H1 (cell line): Measurements from ENCODE around the gene APOC1. TPM values are rescaled to one million over a fixed set of nuclear protein-coding genes. Genes with fewer than 3 reads are reported as not detected.

Experiments used
- CTCF ChIA-PET: fragments of 300-600 bp; sonication (Branson Sonifier 250); formaldehyde crosslinking; loops from one replicate; lab custom pipeline; 2021; ENCODE audit not compliant: partially characterized antibody; lab: Charles Lee
- POLR2A ChIA-PET: fragments of 300-600 bp; sonication (Branson Sonifier 250); formaldehyde crosslinking; loops from one replicate; lab custom pipeline; 2021; ENCODE audit warnings: inconsistent platforms; ENCODE audit not compliant: partially characterized antibody; lab: Charles Lee
- DNase-seq, 2 experiments: peaks; one replicate each; pipeline versions ENCODE4 v3.0.0 to v3.0.0-alpha.2; 2010 to 2022; ENCODE audit warnings: low spot score in 2 of 2, low read depth in 1 of 2, mixed read lengths in 1 of 2
- FAIRE-seq: peaks from 2 replicates; lab custom pipeline; 2011; peaks lifted over from hg19 to GRCh38; lab: Jason Lieb, UNC
- H2AFZ ChIP-seq: 2 replicates; pipeline ENCODE4 v1.8.1; 2012; ENCODE audit warnings: low read length, inconsistent platforms
- H2AK5ac ChIP-seq: 2 replicates; pipeline ENCODE4 v1.6.1; 2013; ENCODE audit warnings: low read depth, low read length
- H2BK120ac ChIP-seq: replicated peaks from 2 replicates; pipeline ENCODE3; 2013; ENCODE audit warnings: low read depth, low read length, inconsistent platforms
- H2BK12ac ChIP-seq: 2 replicates; pipeline ENCODE4 v1.6.1; 2013; ENCODE audit warnings: low read depth, low read length
- H2BK15ac ChIP-seq: 2 replicates; pipeline ENCODE4 v1.6.1; 2013; ENCODE audit warnings: low read length
- H2BK20ac ChIP-seq: 2 replicates; pipeline ENCODE4 v1.6.1; 2013; ENCODE audit warnings: low read length
- H2BK5ac ChIP-seq: 2 replicates; pipeline ENCODE4 v1.6.1; 2013; ENCODE audit warnings: low read depth, low read length
- H3K14ac ChIP-seq: 2 replicates; pipeline ENCODE4 v1.6.1; 2013; ENCODE audit warnings: inconsistent platforms; ENCODE audit not compliant: insufficient read length
- H3K18ac ChIP-seq: 2 replicates; pipeline ENCODE4 v1.6.1; 2013; ENCODE audit warnings: low read length; ENCODE audit errors: extremely low read depth
- H3K23ac ChIP-seq: 2 replicates; pipeline ENCODE4 v1.6.1; 2013; ENCODE audit warnings: inconsistent platforms; ENCODE audit not compliant: insufficient read length
- H3K23me2 ChIP-seq: 2 replicates; pipeline ENCODE4 v1.6.1; 2013; ENCODE audit warnings: low read depth, low read length
- H3K27ac ChIP-seq: 2 replicates; pipeline ENCODE4 v1.6.1; 2011; ENCODE audit warnings: low read depth, low read length, inconsistent platforms
- H3K27me3 ChIP-seq, 4 experiments: replicated peaks in 1 of 4; 1 replicate in 1 of 4; 2 replicates in 3 of 4; pipeline versions ENCODE4 v1.6.1 to v1.8.1; 2011 to 2013; ENCODE audit warnings: low read length in 3 of 4, mild to moderate bottlenecking in 3 of 4, inconsistent platforms in 2 of 4, mixed read lengths in 2 of 4, moderate library complexity in 1 of 4; ENCODE audit not compliant: control insufficient read depth in 3 of 4, insufficient read depth in 3 of 4; ENCODE audit errors: extremely low read depth in 1 of 4
- H3K36me3 ChIP-seq, 4 experiments: 2 replicates each; pipeline versions ENCODE4 v1.6.1 to v1.8.1; 2011 to 2013; ENCODE audit warnings: mild to moderate bottlenecking in 4 of 4, low read length in 3 of 4, moderate library complexity in 2 of 4, control low read depth in 1 of 4, inconsistent platforms in 1 of 4; ENCODE audit not compliant: insufficient read depth in 4 of 4, control insufficient read depth in 2 of 4
- H3K4ac ChIP-seq: replicated peaks from 2 replicates; pipeline ENCODE3; 2013; ENCODE audit warnings: low read length, low read depth, mixed read lengths, inconsistent platforms; ENCODE audit not compliant: insufficient read length
- H3K4me1 ChIP-seq, 4 experiments: replicated peaks in 1 of 4; 1 replicate in 1 of 4; 2 replicates in 3 of 4; pipeline versions ENCODE4 v1.6.1 to v1.8.1; 2011 to 2013; ENCODE audit warnings: low read length in 3 of 4, inconsistent platforms in 2 of 4, mixed read lengths in 1 of 4; ENCODE audit not compliant: insufficient read depth in 4 of 4, control insufficient read depth in 3 of 4
- H3K4me2 ChIP-seq, 2 experiments: 2 replicates each; pipeline versions ENCODE4 v1.6.1 to v1.8.1; 2011 to 2013; ENCODE audit warnings: low read depth in 2 of 2, low read length in 2 of 2, control low read depth in 1 of 2, inconsistent platforms in 1 of 2, mild to moderate bottlenecking in 1 of 2; ENCODE audit not compliant: insufficient read depth in 1 of 2
- H3K4me3 ChIP-seq, 4 experiments: fragments of 200-600, 300-600 bp in 1 of 4; sonication (generic), shearing (Covaris generic), sonication (Bioruptor Twin) in 1 of 4; 2 replicates each; pipeline versions ENCODE4 v1.5.1 to v1.8.1; 2011 to 2016; ENCODE audit warnings: low read length in 4 of 4, low read depth in 3 of 4, control low read depth in 2 of 4, inconsistent platforms in 2 of 4, mild to moderate bottlenecking in 2 of 4, mixed read lengths in 1 of 4, moderate library complexity in 1 of 4; ENCODE audit not compliant: insufficient read depth in 2 of 4; ENCODE audit errors: extremely low read depth in 1 of 4
- H3K56ac ChIP-seq: replicated peaks from 2 replicates; pipeline ENCODE3; 2013; ENCODE audit warnings: low read depth, mild to moderate bottlenecking, mixed read lengths, low read length, inconsistent platforms; ENCODE audit not compliant: insufficient read length
- H3K79me1 ChIP-seq: 2 replicates; pipeline ENCODE4 v1.6.1; 2013; ENCODE audit warnings: low read depth, low read length, control low read depth
- H3K79me2 ChIP-seq, 2 experiments: 2 replicates each; pipeline versions ENCODE4 v1.6.1 to v1.8.1; 2012 to 2013; ENCODE audit warnings: low read length in 2 of 2, mild to moderate bottlenecking in 2 of 2, inconsistent platforms in 1 of 2; ENCODE audit not compliant: insufficient read depth in 2 of 2, control insufficient read depth in 1 of 2
- H3K9ac ChIP-seq, 4 experiments: replicated peaks in 1 of 4; 1 replicate in 1 of 4; 2 replicates in 3 of 4; pipeline versions ENCODE4 v1.6.1 to v1.8.1; 2011 to 2013; ENCODE audit warnings: low read depth in 3 of 4, low read length in 3 of 4, control low read depth in 2 of 4, mild to moderate bottlenecking in 2 of 4, moderate library complexity in 2 of 4, inconsistent platforms in 1 of 4; ENCODE audit errors: extremely low read depth in 1 of 4
- H3K9me3 ChIP-seq, 2 experiments: 2 replicates each; pipeline versions ENCODE4 v1.6.1 to v1.8.1; 2012 to 2013; ENCODE audit warnings: mild to moderate bottlenecking in 2 of 2, moderate library complexity in 2 of 2, control low read depth in 1 of 2, inconsistent platforms in 1 of 2, low read depth in 1 of 2, low read length in 1 of 2, mixed read lengths in 1 of 2; ENCODE audit not compliant: insufficient read depth in 2 of 2
- H4K20me1 ChIP-seq, 2 experiments: replicated peaks in 1 of 2; 2 replicates each; pipeline versions ENCODE3 to v1.8.1; 2011 to 2013; ENCODE audit warnings: inconsistent platforms in 2 of 2, low read length in 2 of 2, mild to moderate bottlenecking in 1 of 2; ENCODE audit not compliant: insufficient read depth in 2 of 2, control insufficient read depth in 1 of 2
- H4K5ac ChIP-seq: 2 replicates; pipeline ENCODE4 v1.6.1; 2013; ENCODE audit warnings: low read length, low read depth, mixed read lengths, inconsistent platforms; ENCODE audit not compliant: insufficient read length
- H4K8ac ChIP-seq: 2 replicates; pipeline ENCODE4 v1.8.0; 2013; ENCODE audit warnings: mild to moderate bottlenecking, moderate library complexity, low read length, inconsistent platforms; ENCODE audit not compliant: insufficient read depth; ENCODE audit errors: extremely low read depth
- H4K91ac ChIP-seq: replicated peaks from 2 replicates; pipeline ENCODE3; 2013; ENCODE audit warnings: low read length, mixed read lengths, inconsistent platforms; ENCODE audit not compliant: insufficient read length
- whole genome bisulfite sequencing, 2 experiments: shearing (Covaris generic) in 1 of 2; methylation state at CpG; one replicate each; pipeline versions ENCODE4 v1.1.6 to v1.1.7; 2013 to 2015; ENCODE audit warnings: low lambda C conversion rate in 2 of 2, mixed read lengths in 2 of 2, inconsistent platforms in 1 of 2, low coverage in 1 of 2, missing lambda C conversion rate in 1 of 2; ENCODE audit not compliant: insufficient replicate concordance in 2 of 2, insufficient coverage in 1 of 2, insufficient read length in 1 of 2; ENCODE audit errors: extremely low coverage in 1 of 2, missing lambda C conversion rate in 1 of 2; 5-methylcytosine and 5-hydroxymethylcytosine counted together
- polyA plus RNA-seq, 7 experiments: library from polyadenylated mRNA; depleted of rRNA in 3 of 7; stranded (reverse) in 5 of 7; unstranded in 2 of 7; fragments of >200 nt in 5 of 7; fragments of 200-250 nt in 2 of 7; gene quantifications; 1 replicate in 5 of 7; 2 replicates in 1 of 7; 4 replicates in 1 of 7; pipeline versions ENCODE4 v1.2.1 to v1.2.3, GENCODE V29; 2011 to 2013; ENCODE audit warnings: missing spikeins in 2 of 7, mixed read lengths in 2 of 7
- total RNA-seq: library from RNA; stranded (reverse); fragmentation: NEBNext Ultra II Directional; extraction: Animal tissue kit (Norgen Biotek cat#: 25700); gene quantifications from 2 replicates; pipeline ENCODE4 v1.2.1, GENCODE V29; 2021

APOC1 gene
- total and polyA plus RNA-seq, 2 of the 8 experiments (the other 6 are each of a cell fraction or from before 2014, with no cell fraction given) = 55.8 to 78.2 TPM

DNA sequence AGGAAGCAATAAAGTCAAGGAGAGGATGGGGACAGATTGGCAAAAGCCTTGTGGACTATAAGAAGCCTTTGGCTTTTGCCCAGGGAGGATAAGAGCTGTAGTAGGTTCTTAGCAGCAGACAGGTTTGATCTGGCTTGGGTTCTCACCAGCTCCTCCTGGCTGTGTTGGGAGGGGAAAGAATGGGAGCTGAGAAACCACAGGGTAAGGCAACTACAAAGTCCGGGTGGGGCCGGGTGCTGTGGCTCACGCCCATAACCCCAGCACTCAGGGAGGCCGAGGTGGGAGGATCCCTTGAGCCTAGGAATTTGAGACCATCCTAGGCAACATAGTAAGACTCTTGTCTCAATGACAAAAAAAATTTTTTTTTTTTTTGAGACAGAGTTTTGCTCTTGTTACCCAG is 47.7 kb upstream of the APOC1 start:
- Histone ChIP-seq H3K36me3 (peaks cover 9 to 39% (median 18%) of the 10 kb centered on the region in 4 experiments; a peak in 7 of 8 replicates), H2BK15ac (no peak overlapping the region), H3K23me2 (no peaks in the 10 kb centered on the region; the same call in 1 of the 2 replicates), H3K79me2 (peaks cover 0 to 7% of the 10 kb centered on the region in 2 experiments; a peak in 3 of 4 replicates), H3K27ac (no peak overlapping the region), H3K4ac (no peak overlapping the region), H3K27me3 (no peaks in the 10 kb centered on the region), H4K91ac (no peak overlapping the region), H4K20me1 (peaks cover 3 to 13% of the 10 kb centered on the region in 2 experiments), H2BK5ac (no peak overlapping the region), H4K8ac (no peak overlapping the region), H3K14ac (no peak overlapping the region), H3K56ac (no peak overlapping the region), H3K18ac (no peak overlapping the region), H2BK12ac (no peak overlapping the region), H3K4me3 (no peak overlapping the region), H3K4me1 (no peaks in the 10 kb centered on the region), H3K23ac (no peak overlapping the region), H3K9me3 (no peaks in the 10 kb centered on the region), H4K5ac (no peak overlapping the region), H2BK20ac (no peak overlapping the region), H2AFZ (no peak overlapping the region), H3K79me1 (no peaks in the 10 kb centered on the region), H3K9ac (no peak overlapping the region), H2AK5ac (no peak overlapping the region), H2BK120ac (no peak overlapping the region), H3K4me2 (no peak overlapping the region)
- POLR2A ChIA-PET = interaction anchor here (0.6 to 4.8 kb wide), 8 partner anchors 9 to 207 kb away, joined by 3 to 18 read pairs (median 3); no protein-coding TSS in a partner anchor
- WGBS, 2 experiments = 76% methylated on average over 4 of the region's 4 CpGs; no CpG with 5 or more reads in 1 of the 2 experiments
- DNase-seq = no peak
- CTCF ChIA-PET = interaction anchor here (0.6 to 1.3 kb wide), 2 partner anchors 28 to 36 kb away, joined by 3 to 4 read pairs; no protein-coding TSS in a partner anchor
- no peak for FAIRE-seq
